HG02588 (cell line): ENCODE results near the gene FAF1.
A peak's percentile ranks its signal among the peaks of the same experiment; 100 is the strongest.

ENCODE experiments used
- ATAC-seq: cut with Tn5 transposase; IDR thresholded peaks from one replicate; pipeline ENCODE4 v1.9.1; 2021; ENCODE audit warnings: mild to moderate bottlenecking, moderate library complexity; ENCODE audit not compliant: unreplicated experiment

Gene FAF1

DNA sequence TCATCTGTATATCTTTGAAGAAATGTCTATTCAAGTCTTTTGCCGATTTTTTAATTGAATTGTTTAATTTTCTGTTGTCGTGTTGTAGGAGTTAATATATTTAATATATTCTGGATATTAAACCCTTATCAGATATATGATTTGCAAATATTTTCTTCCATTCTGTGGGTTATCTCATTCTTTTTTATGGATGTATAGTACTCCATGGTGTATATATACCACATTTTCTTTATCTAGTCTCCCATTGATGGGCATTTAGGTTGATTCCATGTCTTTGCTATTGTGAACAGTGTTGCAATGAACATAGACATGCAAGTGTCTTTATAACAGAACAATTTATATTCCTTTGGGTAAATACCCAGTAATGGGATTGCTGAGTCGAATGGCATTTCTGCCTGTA lies 436.5 kb downstream of the FAF1 start:
- ATAC-seq, result no peak

DNA sequence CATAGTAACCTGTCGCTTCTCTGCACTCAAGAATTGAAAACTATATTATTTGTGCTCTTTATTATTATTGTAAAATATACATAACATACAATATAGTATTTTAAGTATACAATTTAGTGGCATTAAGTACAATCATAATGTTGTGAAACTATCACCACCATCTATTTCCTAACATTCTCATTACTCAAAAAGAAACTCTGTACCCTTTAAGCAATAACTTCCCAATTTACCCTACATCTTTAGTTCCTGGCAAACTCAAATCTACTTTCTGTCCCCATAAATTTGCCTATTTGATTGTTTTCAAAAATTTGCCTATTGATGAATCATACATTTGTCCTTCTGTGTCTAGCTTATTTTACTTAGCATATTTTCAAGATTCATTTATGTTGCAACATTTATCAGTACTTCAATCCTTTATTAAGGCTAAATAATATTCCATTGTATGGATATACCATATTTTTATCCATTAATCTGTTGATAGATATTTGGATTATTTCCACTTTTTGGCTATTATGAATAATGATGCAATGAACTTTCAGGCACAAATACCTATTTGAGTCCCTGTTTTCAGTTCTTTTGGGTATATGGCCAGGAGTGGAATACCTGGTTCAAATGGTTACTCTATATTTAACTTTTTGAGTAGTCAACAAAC lies 437.2 kb downstream of the FAF1 start:
- ATAC-seq, result no peak

DNA sequence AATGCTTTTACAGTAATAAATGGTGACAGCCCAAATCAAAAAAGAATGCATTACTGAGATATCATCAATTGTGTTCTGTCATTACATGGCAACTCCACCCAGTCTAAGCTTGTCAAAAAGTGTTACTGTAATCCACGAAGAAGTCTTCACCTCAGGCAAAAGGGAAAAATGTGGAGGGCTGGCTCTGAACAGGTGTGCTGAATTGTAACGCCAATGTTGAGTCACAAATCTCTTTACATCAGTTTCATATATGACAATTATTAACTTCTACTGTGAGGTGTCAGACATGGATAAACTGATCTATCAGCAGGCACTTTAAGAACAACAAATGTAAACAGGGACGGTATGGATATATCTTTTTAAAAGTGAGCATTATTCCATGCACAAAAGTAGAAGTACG lies 438.4 kb downstream of the FAF1 start:
- ATAC-seq, result no peak

DNA sequence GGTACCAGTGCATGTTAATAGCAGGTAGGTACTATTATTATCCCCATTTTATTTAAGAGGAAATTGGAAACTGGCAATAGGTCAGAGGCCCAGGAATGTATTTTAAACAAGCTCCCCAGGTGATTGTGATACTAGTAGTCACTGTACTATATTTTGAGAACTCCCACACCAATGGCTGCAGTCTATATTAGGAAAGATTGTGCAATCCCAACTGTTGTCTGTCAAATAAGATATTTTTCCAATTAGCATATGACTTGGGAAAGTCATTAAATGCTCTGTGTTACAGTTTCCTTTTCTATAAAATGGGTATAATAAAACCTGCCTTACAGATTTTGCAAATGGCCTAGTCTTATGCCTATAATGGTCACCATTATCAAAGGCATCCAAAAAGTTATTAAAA lies 442.6 kb downstream of the FAF1 start:
- no peak for ATAC-seq

DNA sequence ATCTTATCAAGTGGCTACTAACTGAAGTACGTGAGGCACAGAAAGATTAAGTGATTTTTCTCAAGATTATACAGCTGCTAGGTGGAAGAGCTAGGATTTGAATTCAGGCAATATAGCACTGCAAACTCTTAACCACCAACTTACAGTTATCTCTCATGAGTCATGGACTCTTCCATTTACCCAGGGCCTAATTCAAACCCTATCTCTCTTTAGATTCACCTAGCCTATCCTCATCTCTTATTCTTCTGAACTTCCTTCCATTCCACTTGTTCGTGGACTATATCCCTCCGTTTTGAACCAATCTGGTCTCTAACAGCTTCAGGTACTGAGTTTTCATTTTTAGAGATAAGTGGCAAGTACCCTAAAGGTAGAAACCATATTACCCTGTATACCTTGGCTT lies 444.0 kb downstream of the FAF1 start:
- no peak for ATAC-seq

DNA sequence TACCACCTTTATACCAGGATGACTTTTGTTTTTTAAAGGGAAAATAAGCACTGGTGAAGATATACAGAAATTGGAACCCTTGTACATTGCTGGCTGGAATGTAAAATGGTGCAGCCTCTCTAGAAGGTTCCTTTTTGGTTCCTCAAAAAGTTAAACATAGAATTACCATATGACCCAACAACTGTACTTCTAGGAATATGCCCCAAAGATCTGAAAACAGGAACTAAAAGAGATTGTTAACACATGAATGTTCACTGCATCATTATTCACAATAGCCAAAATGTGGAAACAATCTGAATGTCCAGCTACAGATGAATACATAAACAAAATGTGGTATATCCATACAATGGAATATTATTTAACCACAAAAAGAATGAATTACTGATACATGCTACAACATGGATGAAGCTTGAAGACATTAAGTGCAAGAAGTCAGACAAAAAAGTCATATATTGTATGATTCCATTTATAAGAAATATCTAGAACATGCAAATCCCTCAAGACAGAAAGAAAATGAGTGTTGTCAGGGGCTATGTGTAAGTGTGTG lies 452.0 kb downstream of the FAF1 start:
- ATAC-seq, result no peak

DNA sequence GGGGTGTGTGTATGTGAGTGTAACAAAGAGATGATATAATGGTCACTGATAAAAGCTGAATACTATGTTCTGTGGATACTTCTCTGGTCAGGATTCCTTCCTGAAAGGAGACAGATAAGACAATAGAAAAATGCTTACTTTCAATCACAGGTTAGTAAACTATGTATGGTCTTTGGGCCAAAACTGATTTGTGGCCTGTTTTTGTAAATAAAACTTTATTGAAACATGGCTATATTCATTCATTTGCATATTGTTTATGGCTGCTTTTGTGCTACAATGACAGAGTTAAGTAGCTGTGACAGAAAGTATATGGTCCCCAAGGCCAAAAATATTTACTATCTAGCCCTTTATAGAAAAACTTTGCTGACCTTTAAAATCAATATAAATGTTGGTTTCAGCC lies 454.6 kb downstream of the FAF1 start:
- no peak for ATAC-seq

DNA sequence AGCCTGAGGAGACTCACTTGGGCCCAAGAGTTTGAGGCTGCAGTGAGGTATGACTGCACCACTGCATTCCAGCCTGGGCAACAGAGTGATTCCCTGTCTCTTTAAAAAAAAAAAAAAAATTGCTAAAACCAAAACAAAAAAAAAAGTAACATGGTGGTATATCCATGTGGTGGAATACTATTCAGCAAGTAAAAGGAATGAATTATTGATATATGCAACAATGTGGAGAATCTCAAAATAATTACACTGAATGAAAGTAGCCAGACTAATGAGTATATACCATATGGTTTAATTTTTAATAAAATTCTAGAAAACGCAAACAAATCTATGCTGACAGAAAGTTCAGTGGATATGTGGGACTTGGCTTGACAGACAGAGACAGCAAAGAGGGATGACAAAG lies 456.6 kb downstream of the FAF1 start:
- no peak for ATAC-seq

DNA sequence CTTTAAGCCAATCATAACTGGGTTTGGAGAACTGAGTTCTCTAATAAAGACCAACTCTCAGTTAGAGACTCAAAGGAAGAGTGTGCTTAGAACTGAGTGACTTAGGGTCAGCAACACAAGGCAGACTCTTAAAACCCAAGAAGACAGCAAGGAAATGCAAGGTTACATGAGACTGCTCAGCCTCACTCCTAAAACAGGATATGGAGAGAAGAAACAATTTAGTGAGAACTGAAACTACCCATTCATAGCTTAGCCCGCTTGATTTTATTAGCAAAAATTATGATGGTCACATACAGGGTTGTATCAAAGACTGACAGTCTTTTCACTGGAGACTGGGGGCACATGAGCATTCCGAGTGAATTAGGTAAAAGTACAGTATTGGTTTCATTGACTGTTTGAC lies 457.9 kb downstream of the FAF1 start:
- ATAC-seq, result no peak

DNA sequence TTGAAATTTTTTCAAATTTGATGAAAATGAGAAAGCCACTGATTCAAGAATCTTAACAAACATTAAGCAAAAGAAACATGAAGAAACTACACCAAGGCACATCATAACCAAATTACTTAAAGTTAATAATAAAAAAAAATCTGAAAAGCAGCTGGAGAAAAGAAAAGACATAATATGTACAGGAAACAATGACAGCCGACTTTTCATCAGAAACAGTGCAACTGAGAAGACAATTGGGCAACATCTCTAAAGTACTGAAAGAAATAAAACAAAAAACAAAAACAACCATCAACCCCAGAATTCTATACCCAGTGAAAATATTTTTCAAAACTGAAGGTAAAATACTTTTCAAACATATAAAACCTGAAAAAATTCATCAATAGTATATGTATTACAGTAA lies 463.1 kb downstream of the FAF1 start:
- no peak for ATAC-seq

DNA sequence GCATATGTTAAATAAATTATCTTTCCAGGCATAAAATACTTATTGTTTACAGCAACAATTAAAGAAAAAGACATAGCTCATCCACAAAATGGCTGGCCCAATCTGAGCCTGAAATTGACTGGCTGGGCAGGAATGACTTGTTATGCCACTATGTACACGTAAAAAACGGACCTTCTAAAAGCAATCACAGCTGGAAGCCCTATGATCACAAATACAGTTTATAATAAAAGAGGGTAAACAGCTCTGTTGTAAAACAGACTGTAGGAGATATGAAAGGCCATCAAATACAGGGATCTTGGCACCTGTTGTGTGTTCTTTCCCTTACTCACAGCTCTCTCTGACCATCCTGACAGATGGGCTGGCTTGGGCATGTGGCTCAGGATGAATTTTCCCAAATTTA lies 466.4 kb downstream of the FAF1 start:
- no peak for ATAC-seq

DNA sequence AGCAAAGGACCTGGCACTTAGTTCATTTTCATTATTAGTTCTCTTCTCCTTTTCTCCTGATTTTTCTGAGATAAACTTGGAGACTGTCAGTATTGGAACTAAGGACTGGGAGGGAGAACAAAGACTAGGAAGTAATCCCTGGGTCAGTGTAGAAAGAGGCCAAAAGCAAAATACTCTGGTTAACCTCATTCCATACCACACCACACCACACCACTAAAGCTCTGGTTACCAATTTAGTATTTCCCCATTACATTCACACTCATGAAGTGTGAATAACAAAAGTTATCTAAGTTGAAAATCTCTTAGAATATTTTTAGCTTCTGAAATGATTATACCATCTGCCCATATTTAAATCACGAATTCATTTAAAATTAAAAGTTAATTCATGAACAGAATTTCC lies 467.9 kb downstream of the FAF1 start:
- ATAC-seq, result no peak

DNA sequence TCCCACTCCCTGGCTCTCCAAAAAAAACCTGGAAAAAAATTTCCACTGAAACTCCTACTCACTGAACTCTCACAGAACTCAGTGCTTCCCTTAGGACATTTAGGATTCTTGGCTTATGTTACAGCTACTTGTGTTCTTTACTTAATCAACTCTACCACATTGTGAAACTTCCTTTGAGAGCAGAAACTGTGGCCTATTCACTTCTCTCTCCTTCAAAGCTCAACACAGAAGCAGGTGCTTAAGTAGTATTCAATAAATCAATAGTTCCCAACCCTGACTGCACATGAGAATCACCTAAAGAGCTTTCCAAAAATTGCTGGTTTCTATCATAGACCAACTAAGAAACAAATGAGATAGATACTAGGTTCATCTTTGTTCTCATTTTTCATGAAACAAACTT lies 468.9 kb downstream of the FAF1 start:
- ATAC-seq, result no peak

DNA sequence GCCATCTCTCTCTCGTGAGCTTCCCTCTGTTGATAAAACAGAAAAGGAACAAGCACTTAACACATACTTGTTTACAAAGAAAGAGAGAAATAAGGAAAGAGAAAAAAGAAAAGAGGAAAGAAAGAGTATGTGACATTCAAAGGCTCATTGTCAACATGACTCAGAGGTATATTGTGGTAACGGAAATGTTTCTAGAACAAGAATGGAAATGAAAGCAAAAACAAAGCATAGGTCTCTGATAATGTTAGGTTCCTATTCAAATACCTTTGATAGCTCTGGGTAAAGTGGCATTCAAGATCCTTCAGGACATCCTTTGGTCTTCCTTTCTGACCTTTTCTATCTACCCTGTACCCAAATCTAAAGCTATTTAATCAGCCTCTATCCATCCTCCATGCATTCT lies 469.4 kb downstream of the FAF1 start:
- no peak for ATAC-seq

DNA sequence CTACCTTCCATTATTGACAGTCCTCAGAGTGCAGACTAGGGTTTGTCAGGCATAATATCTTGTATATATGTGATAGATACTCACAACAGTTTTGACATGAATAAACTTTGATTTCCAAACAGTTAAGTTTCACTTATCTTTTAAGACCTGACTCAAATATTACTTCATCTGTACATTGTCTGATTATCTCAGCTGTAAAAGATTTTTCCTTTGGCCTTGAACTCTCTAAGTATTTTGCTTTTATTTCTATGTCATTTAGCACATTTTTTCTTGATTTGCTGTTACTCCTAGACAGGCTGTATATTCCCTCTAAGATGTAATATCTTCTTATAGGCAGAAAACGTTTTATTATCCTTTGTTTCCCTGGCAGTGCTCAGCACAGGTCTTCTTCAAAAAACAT lies 471.2 kb downstream of the FAF1 start:
- ATAC-seq, result no peak

DNA sequence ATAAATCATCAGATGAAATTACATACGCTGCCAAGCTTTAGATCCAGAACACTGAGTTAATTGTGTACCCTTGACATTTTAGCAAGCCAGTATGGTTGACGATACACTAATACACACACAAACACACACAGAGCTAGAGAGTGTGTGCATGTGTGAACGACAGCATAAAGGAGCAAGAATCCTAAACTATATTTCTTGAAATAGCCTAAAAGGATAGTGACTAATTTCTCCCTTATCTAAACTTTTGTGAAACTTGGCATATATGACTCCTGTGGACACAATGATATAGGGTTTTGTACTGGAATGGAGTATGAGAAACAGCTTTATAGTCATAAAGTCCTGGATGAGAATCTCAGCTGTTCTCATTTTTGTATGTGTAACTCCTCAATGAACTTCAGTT lies 471.7 kb downstream of the FAF1 start:
- no peak for ATAC-seq

DNA sequence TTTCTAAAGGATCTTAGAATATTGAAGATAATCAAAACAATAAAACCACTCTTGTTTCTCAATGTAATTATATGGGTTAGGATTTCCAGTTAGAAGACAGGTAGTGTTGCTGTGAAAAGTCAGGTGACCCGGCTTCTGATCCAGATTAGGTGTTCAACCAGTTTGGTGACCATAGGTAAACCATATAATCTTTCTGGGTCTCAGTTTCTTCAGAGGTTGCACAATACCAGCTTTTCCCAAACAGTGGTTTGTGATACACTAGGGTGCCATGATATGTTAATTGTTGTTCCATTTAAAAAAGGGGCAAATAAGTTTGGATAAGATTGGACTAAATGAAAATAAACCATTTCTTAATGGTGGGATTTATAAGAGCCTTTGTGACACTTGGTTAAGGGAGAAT lies 472.3 kb downstream of the FAF1 start:
- ATAC-seq, result no peak

DNA sequence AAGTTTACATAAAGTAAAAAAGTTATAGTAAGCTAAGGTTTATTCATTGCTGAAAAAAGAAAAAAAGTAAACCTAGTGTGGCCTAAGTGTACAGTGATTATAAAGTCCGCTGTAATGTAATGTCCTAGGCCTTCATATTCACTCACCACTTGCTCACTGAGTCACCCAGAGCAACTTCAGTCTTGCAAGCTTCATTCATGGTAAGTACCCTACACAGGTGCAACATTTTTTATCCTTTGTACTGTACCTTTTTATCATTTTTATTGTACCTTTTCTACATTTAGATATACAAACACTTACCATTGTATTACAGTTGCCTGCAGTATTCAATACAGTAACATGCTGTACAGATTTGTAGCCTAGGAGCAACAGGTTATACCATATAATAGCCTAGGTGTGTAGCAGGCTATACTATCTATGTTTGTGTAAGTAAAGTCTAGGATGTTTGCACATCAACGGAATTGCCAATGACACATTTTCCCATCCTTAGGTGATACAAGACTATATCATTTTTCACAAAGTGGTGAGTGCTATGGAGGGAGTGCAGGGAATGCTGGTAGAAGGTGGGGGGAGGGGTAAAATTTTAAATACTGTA lies 478.8 kb downstream of the FAF1 start:
- no peak for ATAC-seq

DNA sequence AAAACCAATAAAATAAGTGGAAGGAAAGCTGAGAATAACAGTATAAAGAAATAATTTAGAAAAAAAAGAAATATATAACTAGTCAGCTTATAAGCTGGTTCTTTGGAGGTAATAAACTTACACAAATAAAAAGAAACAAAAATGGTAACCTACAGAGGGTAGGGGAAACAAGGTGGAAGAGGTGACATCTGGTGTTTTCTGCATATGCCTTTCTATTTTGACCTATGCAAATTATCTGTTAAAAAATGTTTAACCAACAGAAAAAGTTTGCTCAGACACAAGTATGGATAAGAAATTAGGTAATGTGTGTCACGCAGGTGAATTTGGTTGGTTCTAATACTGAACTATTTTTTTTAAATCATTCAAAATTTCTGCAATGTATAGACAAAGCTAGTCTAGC lies 483.3 kb downstream of the FAF1 start:
- peak; percentile 85 for ATAC-seq

DNA sequence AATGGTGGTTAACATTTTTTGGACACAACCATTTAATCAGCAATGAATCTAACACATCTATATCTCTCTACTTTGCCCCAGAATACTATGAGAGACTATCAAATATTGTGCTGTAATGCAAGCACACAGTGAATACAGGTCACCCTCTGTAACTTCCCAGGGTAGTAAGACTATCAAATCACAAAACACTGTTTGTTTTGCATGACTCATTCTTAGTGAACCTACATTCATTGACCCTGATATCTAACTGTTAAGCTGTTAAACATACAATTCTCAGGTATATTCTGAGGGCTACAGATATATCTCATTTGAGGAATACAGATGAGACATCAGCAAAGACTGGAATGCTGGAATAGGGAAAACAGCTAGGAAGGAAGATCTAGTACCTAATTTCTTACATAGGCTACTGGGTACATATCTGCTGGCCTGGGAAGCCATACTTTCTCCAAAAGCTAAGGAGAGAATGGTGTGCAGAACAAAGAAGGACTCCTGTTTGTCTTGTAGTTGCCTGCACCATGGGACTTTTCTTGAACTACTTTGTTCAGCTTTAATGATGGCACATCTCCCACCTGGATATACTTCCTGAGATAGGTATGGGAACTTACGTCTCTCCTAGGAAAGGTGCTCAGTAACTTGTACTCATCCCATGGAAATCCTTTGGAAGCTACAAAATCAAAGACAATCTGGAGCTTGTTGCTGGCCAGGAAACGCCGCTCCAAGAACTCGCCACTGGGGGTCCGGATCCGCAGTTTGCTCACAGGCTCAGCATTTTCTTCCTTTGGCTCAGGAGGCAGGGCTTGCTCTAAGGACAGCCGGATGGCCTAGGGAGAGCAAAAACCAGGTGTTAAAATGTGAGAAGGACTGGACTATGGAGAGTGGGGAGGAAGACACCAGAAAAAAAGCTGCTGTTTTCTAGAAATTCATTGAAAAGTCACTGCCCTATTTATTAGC lies 484.9 kb downstream of the FAF1 start:
- ATAC-seq, result no peak

DNA sequence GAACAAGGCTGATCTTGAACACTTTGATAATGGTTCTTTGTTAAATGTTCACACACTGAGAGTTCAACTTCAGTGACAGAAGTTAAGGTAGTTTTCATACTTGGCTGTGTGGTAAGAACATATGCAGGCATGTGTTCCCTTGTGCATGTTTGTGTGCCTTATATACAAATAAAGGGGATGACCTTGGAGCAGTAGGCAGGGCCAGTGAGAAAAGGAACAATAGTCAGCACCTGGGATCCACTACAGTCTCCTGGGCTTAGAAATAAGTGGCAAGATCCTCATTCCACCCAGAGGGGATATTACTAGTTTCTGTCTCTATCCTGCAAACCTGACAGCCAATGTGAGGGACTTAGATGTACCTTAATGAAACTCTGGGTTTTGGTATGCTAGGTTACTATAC lies 486.6 kb downstream of the FAF1 start:
- no peak for ATAC-seq

DNA sequence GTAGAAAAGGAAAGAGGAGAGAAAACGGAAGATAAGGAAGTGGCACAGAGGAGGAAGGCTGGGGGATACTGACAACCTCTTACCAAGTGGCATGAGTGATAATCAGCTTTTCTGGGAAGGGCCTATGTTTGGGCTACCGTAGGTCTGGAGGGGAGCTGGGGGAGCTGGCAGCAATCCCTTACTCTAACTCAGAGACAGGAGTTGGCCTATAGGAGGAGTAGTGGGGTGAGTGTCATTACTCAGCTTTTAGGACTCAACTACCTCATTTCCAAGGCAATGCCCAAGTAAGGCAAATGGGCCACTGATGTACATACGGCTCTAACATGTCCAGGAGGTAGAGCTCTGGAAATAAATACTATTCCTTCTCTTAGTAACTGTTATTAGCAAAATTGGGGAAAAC lies 488.1 kb downstream of the FAF1 start:
- no peak for ATAC-seq
